ENCODE data around the gene HOXC12. TPM values are rescaled to one million over a fixed set of nuclear protein-coding genes. Genes with fewer than 3 reads are reported as not detected.

The HOXC12 gene
- total RNA-seq, 1 donor from 2014 or later: not detected

GRCh38 chr12:53971686-53972085 is 17.0 kb downstream of the HOXC12 start:
- H3K27ac ChIP-seq (replicated peaks): no peak overlapping the region
- intact Hi-C loops (cut with micrococcal nuclease): no loop called here
- H3K36me3 ChIP-seq: no peaks in the 10 kb centered on the region
- no peak overlapping the region for H3K4me3 ChIP-seq
- H3K9me3 ChIP-seq (replicated peaks): no peaks in the 10 kb centered on the region
- TF ChIP-seq, protein P1, sequence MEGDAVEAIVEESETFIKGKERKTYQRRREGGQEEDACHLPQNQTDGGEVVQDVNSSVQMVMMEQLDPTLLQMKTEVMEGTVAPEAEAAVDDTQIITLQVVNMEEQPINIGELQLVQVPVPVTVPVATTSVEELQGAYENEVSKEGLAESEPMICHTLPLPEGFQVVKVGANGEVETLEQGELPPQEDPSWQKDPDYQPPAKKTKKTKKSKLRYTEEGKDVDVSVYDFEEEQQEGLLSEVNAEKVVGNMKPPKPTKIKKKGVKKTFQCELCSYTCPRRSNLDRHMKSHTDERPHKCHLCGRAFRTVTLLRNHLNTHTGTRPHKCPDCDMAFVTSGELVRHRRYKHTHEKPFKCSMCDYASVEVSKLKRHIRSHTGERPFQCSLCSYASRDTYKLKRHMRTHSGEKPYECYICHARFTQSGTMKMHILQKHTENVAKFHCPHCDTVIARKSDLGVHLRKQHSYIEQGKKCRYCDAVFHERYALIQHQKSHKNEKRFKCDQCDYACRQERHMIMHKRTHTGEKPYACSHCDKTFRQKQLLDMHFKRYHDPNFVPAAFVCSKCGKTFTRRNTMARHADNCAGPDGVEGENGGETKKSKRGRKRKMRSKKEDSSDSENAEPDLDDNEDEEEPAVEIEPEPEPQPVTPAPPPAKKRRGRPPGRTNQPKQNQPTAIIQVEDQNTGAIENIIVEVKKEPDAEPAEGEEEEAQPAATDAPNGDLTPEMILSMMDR (IDR thresholded peaks at IDR 0.05; ENCODE audit: borderline replicate concordance): no peak
- peaks cover 100% of the 10 kb centered on the region for H3K27me3 ChIP-seq (ENCODE audit: low read depth)
- H3K4me1 ChIP-seq: peaks cover 29% of the 10 kb centered on the region
- no peak for DNase-seq

- Histone ChIP-seq H3K27me3 (ENCODE audit: low read depth) (peaks cover 100% of the 10 kb centered on the region), H3K4me3 (no peak overlapping the region), H3K27ac (replicated peaks) (no peak overlapping the region), H3K4me1 (peaks cover 27% of the 10 kb centered on the region), H3K9me3 (replicated peaks) (no peaks in the 10 kb centered on the region), H3K36me3 (no peaks in the 10 kb centered on the region)
- intact Hi-C loops (cut with micrococcal nuclease): no loop called here
- no peak for DNase-seq
- TF ChIP-seq, protein P1 (IDR thresholded peaks at IDR 0.05; ENCODE audit: borderline replicate concordance): no peak
These were observed 17.5 kb downstream of the HOXC12 start for GRCh38 chr12:53972152-53972702.

GRCh38 chr12:53972722-53973235 is 18.1 kb downstream of the HOXC12 start, which contains the start of gene HOXC11:
Gene HOXC11, plus strand, starts transcription at chr12:53973126. Its CDS starts 116 bp downstream, at chr12:53973242.
- Histone ChIP-seq H3K4me1 (peaks cover 27% of the 10 kb centered on the region), H3K9me3 (replicated peaks) (no peaks in the 10 kb centered on the region), H3K27ac (replicated peaks) (no peak within 1 kb of the TSS), H3K27me3 (ENCODE audit: low read depth) (peaks cover 100% of the 10 kb centered on the region), H3K4me3 (peak within 1 kb of the TSS; percentile 48), H3K36me3 (no peaks in the 10 kb centered on the region)
- intact Hi-C loops (cut with micrococcal nuclease): no loop called here
- TF ChIP-seq, protein P1 (IDR thresholded peaks at IDR 0.05; ENCODE audit: borderline replicate concordance): no peak
- no peak for DNase-seq

GRCh38 chr12:53973236-53974042 is 18.7 kb downstream of the HOXC12 start:
- Histone ChIP-seq H3K9me3 (replicated peaks) (no peaks in the 10 kb centered on the region), H3K4me3 (peak overlapping the region; percentile 48), H3K27ac (replicated peaks) (no peak overlapping the region), H3K36me3 (no peaks in the 10 kb centered on the region), H3K27me3 (ENCODE audit: low read depth) (peaks cover 100% of the 10 kb centered on the region), H3K4me1 (peaks cover 27% of the 10 kb centered on the region)
- intact Hi-C loops (cut with micrococcal nuclease): no loop called here
- TF ChIP-seq, protein P1 (IDR thresholded peaks at IDR 0.05; ENCODE audit: borderline replicate concordance): no peak
- DNase-seq: no peak

- Histone ChIP-seq H3K27ac (replicated peaks) (no peak within 1 kb of the TSS), H3K36me3 (no peaks in the 10 kb centered on the region), H3K4me3 (peak within 1 kb of the TSS; percentile 48), H3K9me3 (replicated peaks) (no peaks in the 10 kb centered on the region), H3K27me3 (ENCODE audit: low read depth) (peaks cover 100% of the 10 kb centered on the region), H3K4me1 (peaks cover 27% of the 10 kb centered on the region)
- intact Hi-C loops (cut with micrococcal nuclease): no loop called here
- no peak for DNase-seq
- TF ChIP-seq, protein P1 (IDR thresholded peaks at IDR 0.05; ENCODE audit: borderline replicate concordance): no peak
These were observed 19.7 kb downstream of the HOXC12 start, which contains the start of gene HOTAIR for GRCh38 chr12:53974084-53975063. Gene HOTAIR, minus strand, starts transcription at chr12:53974954.

Data from left ventricle myocardium inferior (tissue), 1 donor.